Measurements from ENCODE around the gene BMERB1.
"Not testable (repeated sequence)": the region's sequence is repeated elsewhere in the genome, so short reads cannot be mapped to it uniquely, and the experiment has no call there.

Gene BMERB1

GRCh38 chr16:15452246-15452855 is 18.0 kb downstream of the BMERB1 start:
- no peaks in the 10 kb centered on the region for H3K9me3 ChIP-seq
- H3K4me3 ChIP-seq = no peak overlapping the region
- TF ChIP-seq, protein P1, sequence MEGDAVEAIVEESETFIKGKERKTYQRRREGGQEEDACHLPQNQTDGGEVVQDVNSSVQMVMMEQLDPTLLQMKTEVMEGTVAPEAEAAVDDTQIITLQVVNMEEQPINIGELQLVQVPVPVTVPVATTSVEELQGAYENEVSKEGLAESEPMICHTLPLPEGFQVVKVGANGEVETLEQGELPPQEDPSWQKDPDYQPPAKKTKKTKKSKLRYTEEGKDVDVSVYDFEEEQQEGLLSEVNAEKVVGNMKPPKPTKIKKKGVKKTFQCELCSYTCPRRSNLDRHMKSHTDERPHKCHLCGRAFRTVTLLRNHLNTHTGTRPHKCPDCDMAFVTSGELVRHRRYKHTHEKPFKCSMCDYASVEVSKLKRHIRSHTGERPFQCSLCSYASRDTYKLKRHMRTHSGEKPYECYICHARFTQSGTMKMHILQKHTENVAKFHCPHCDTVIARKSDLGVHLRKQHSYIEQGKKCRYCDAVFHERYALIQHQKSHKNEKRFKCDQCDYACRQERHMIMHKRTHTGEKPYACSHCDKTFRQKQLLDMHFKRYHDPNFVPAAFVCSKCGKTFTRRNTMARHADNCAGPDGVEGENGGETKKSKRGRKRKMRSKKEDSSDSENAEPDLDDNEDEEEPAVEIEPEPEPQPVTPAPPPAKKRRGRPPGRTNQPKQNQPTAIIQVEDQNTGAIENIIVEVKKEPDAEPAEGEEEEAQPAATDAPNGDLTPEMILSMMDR (IDR thresholded peaks at IDR 0.05) = no peak
- no peaks in the 10 kb centered on the region for H3K27me3 ChIP-seq
- DNase-seq = no peak
- no peak overlapping the region for H3K27ac ChIP-seq
- H3K4me1 ChIP-seq = peaks cover 0 to 9% (median 2%) of the 10 kb centered on the region in 4 donors
- intact Hi-C loops (cut with DNase I; ENCODE audit: low total_unique reads) = loop anchor here (5.0 kb wide), 1 partner anchor 50 kb away; no protein-coding TSS in a partner anchor
- H3K36me3 ChIP-seq = peaks cover 0 to 17% (median 9%) of the 10 kb centered on the region in 3 donors

DNA sequence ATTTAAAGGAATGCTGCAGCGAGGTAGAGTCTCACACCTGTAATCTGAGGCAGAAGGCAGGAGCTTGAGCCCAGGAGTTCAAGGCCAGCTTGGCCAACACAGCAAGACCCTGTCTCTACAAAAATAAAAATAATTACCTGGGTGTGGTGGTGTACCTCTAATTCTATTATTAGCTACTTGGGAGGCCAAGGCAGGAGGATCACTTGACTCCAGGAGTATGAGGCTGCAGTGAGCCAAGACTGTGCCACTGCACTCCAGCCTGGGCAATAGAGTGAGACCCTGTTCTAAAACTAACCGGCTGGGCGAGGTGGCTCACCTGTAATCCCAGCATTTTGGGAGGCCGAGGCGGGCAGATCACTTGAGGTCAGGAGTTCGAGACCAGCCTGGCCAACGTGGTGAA is 18.9 kb downstream of the BMERB1 start:
- not testable (repeated sequence) for H3K27ac ChIP-seq, DNase-seq, H3K4me3 ChIP-seq, H3K27me3 ChIP-seq, H3K36me3 ChIP-seq, H3K9me3 ChIP-seq, H3K4me1 ChIP-seq
- intact Hi-C loops (cut with DNase I; ENCODE audit: low total_unique reads) = loop anchor here (5.0 kb wide), 1 partner anchor 51 kb away; no protein-coding TSS in a partner anchor

DNA sequence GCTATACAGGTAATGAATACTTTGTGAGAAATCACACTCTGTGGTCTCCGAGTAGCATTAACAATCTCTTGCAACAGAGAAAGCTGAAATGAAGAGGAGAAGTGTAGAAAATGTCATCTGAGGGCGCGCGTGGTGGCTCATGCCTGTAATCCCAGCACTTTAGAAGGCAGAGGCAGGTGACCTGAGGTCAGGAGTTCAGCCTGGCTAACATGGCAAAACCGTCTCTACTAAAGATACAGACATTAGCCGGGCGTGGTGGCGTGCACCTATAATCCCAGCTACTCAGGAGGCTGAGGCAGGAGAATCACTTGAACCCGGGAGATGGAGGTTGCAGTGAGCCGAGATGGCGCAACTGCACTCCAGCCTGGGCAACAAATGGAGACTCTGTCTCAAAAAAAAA is 20.5 kb downstream of the BMERB1 start:
- intact Hi-C loops (cut with DNase I; ENCODE audit: low total_unique reads) = loop anchor here (5.0 kb wide), 1 partner anchor 53 kb away; no protein-coding TSS in a partner anchor
- not testable (repeated sequence) for H3K4me1 ChIP-seq, H3K36me3 ChIP-seq, H3K4me3 ChIP-seq, DNase-seq, H3K9me3 ChIP-seq, H3K27me3 ChIP-seq, H3K27ac ChIP-seq

GRCh38 chr16:15457400-15457799 is 23.0 kb downstream of the BMERB1 start:
- no peaks in the 10 kb centered on the region for H3K27me3 ChIP-seq
- H3K4me3 ChIP-seq = no peak overlapping the region
- H3K27ac ChIP-seq = no peak overlapping the region
- intact Hi-C loops (cut with DNase I; ENCODE audit: low total_unique reads) = no loop called here
- H3K36me3 ChIP-seq = no peaks in the 10 kb centered on the region
- DNase-seq = no peak
- H3K4me1 ChIP-seq = peaks cover 0 to 14% (median 8%) of the 10 kb centered on the region in 4 donors
- TF ChIP-seq, protein P1 (IDR thresholded peaks at IDR 0.05) = no peak
- H3K9me3 ChIP-seq = no peaks in the 10 kb centered on the region

DNA sequence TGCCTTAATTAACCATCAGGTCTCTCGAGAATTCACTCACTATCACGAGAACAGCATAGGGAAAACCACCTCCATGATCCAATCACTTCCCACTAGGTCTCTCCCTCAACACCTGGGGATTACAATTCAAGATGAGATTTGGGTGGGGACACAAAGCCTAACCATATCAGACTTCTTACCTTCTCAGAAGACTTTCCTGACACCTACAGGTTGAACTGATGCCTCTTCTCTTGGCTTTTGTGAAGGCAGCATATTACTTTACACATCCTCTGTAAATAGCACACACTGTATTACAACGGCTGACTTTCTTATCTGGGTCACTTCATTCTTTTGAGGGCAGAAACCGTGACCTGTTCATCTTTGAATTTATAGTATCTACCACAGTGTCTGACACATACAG is 23.6 kb downstream of the BMERB1 start:
- DNase-seq = no peak
- no peaks in the 10 kb centered on the region for H3K9me3 ChIP-seq
- TF ChIP-seq, protein P1 (IDR thresholded peaks at IDR 0.05) = no peak
- no peaks in the 10 kb centered on the region for H3K27me3 ChIP-seq
- peaks cover 0 to 14% (median 8%) of the 10 kb centered on the region in 4 donors for H3K4me1 ChIP-seq
- no peak overlapping the region for H3K27ac ChIP-seq
- intact Hi-C loops (cut with DNase I; ENCODE audit: low total_unique reads) = no loop called here
- no peaks in the 10 kb centered on the region for H3K36me3 ChIP-seq
- no peak overlapping the region for H3K4me3 ChIP-seq

DNA sequence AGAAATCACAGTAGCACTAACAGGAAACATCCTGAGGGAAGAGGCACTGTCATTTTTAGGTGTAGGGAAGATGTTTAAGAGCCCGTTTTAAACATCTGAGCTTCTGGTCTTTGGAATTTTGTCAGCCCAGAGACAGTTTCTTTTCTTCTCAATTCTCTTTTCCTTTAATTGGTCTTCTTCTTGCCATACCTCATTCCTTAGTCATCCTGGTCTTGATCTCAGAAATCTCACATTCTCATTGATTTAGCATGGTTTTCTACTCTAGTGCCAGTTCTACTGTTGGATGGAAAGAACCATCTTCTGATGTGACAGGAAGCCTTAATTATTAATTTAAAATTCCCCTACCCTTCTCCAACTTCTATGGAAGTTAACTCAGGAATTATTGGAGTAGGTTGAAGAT is 25.4 kb downstream of the BMERB1 start:
- TF ChIP-seq, protein P1 (IDR thresholded peaks at IDR 0.05) = no peak
- no peak for DNase-seq
- H3K27ac ChIP-seq = no peak overlapping the region
- no peaks in the 10 kb centered on the region for H3K27me3 ChIP-seq
- H3K36me3 ChIP-seq = no peaks in the 10 kb centered on the region
- intact Hi-C loops (cut with DNase I; ENCODE audit: low total_unique reads) = no loop called here
- no peaks in the 10 kb centered on the region for H3K9me3 ChIP-seq
- H3K4me1 ChIP-seq = peaks cover 0 to 14% (median 8%) of the 10 kb centered on the region in 4 donors
- H3K4me3 ChIP-seq = no peak overlapping the region
